Measurements from ENCODE around the gene ERN1. TPM values are rescaled to one million over a fixed set of nuclear protein-coding genes. Genes with fewer than 3 reads are reported as not detected.
"Not testable (repeated sequence)": the region's sequence is repeated elsewhere in the genome, so short reads cannot be mapped to it uniquely, and the experiment has no call there.

The ERN1 gene
- total RNA-seq, 1 experiment from 2014 or later: 79.5 TPM

DNA sequence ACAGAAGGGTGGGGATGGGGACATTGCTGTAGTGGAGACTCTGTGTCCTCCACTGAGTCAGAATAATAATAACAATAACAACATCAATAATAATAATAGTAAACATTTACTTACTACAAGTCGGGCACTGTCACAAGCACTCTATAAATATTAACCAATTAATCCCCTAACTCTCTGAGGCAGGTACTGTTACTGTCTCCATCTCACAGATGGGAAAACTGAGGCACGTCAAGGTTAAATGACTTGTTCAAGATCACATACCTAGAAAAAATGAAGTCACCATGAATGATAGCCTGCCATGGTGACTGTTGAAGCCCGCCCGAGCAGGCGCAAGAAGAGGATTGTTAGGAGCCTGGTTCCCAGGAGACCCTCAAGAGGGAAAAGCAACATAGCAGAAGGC, 121.6 kb downstream of the ERN1 start:
- Mint-ChIP-seq H3K27me3 (ENCODE audit: insufficient read depth, unreplicated experiment) (no peaks in the 10 kb centered on the region), H3K4me3 (ENCODE audit: unreplicated experiment) (no peak overlapping the region), H3K4me1 (ENCODE audit: insufficient read depth, unreplicated experiment) (peaks cover 6% of the 10 kb centered on the region), H3K9me3 (ENCODE audit: unreplicated experiment) (no peaks in the 10 kb centered on the region), H3K36me3 (ENCODE audit: insufficient read depth, unreplicated experiment) (no peaks in the 10 kb centered on the region), H3K27ac (ENCODE audit: low read depth, unreplicated experiment) (no peak overlapping the region)
- intact Hi-C loops (cut with micrococcal nuclease): no loop called here
- TF ChIP-seq, protein P1, sequence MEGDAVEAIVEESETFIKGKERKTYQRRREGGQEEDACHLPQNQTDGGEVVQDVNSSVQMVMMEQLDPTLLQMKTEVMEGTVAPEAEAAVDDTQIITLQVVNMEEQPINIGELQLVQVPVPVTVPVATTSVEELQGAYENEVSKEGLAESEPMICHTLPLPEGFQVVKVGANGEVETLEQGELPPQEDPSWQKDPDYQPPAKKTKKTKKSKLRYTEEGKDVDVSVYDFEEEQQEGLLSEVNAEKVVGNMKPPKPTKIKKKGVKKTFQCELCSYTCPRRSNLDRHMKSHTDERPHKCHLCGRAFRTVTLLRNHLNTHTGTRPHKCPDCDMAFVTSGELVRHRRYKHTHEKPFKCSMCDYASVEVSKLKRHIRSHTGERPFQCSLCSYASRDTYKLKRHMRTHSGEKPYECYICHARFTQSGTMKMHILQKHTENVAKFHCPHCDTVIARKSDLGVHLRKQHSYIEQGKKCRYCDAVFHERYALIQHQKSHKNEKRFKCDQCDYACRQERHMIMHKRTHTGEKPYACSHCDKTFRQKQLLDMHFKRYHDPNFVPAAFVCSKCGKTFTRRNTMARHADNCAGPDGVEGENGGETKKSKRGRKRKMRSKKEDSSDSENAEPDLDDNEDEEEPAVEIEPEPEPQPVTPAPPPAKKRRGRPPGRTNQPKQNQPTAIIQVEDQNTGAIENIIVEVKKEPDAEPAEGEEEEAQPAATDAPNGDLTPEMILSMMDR (IDR thresholded peaks at IDR 0.05; ENCODE audit: unreplicated experiment): no peak
- ChIA-PET CTCF (no interaction called here), POLR2A (no interaction called here)
- BruUV-seq (replicated peaks): no TSS peak
- DNase-seq (ENCODE audit: unreplicated experiment): no peak

DNA sequence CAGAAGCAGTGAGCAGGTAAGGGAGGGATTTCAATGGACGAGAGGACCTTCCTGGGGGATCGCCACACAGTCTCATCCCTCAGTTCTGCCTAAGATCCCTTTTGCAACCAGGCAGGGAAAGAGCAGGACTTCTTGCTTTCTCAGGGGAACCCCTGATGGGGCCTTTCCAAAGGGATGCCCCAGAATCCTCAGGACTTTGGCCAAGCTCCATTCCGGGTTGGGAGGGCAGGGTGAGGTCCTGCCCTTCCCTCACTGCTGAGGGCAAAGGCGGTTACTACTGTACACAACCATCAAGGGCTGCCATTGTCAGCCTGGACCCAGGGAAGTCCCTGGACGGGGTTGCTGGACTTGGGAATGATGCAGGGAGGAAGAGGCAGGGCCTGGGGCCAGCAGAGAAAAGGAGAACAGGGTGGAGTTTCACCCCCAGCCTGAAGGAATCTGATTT, 122.1 kb downstream of the ERN1 start:
- DNase-seq (ENCODE audit: unreplicated experiment): no peak
- BruUV-seq (replicated peaks): no TSS peak
- peaks cover 6% of the 10 kb centered on the region for H3K4me1 Mint-ChIP-seq (ENCODE audit: insufficient read depth, unreplicated experiment)
- ChIA-PET CTCF (interaction anchor here (1.4 to 1.5 kb wide), 2 partner anchors 9 to 17 kb away, joined by 3 read pairs; no protein-coding TSS in a partner anchor), POLR2A (interaction anchor here (0.6 kb wide), 1 partner anchor 1839 kb away, joined by 3 read pairs; no protein-coding TSS in a partner anchor)
- H3K27me3 Mint-ChIP-seq (ENCODE audit: insufficient read depth, unreplicated experiment): no peaks in the 10 kb centered on the region
- no peak overlapping the region for H3K4me3 Mint-ChIP-seq (ENCODE audit: unreplicated experiment)
- no peaks in the 10 kb centered on the region for H3K9me3 Mint-ChIP-seq (ENCODE audit: unreplicated experiment)
- TF ChIP-seq, protein P1 (IDR thresholded peaks at IDR 0.05; ENCODE audit: unreplicated experiment): no peak
- H3K36me3 Mint-ChIP-seq (ENCODE audit: insufficient read depth, unreplicated experiment): no peaks in the 10 kb centered on the region
- intact Hi-C loops (cut with micrococcal nuclease): no loop called here
- no peak overlapping the region for H3K27ac Mint-ChIP-seq (ENCODE audit: low read depth, unreplicated experiment)

DNA sequence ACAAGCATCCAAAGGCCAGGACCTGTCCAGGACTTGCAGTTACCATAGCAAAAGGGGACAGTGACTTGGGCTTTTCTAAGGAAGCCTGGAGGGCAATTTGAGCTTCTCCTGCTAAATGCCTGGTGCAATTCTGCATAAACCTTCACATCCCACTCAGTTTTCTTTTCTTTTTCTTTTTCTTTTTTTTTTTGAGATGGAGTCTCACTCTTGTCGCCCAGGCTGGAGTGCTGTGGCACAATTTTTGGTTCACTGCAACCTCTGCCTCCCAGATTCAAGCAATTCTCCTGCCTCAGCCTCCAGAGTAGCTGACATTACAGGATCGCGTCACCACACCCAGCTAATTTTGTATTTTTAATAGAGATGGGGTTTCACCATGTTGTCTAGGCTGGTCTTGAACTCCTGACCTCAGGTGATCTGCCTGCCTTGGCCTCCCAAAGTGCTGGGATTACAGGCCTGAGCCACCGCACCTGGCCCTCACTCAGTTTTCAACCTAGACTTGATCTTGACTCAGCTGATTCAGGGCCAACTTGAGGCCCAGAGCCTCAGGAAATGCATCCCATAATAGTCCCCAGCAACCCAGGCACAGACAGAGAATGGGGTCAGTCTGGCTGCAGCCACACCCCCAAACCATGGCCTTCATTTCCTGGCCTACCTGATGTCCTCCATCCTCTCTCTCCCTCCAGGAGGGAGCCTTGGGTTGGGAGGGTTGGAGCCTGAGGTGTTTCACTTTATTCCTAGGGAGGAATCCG, 122.7 kb downstream of the ERN1 start:
- BruUV-seq (replicated peaks); intact Hi-C loops (cut with micrococcal nuclease); DNase-seq (ENCODE audit: unreplicated experiment); H3K27me3 Mint-ChIP-seq (ENCODE audit: insufficient read depth, unreplicated experiment); H3K36me3 Mint-ChIP-seq (ENCODE audit: insufficient read depth, unreplicated experiment); H3K4me1 Mint-ChIP-seq (ENCODE audit: insufficient read depth, unreplicated experiment); H3K9me3 Mint-ChIP-seq (ENCODE audit: unreplicated experiment); H3K27ac Mint-ChIP-seq (ENCODE audit: low read depth, unreplicated experiment); H3K4me3 Mint-ChIP-seq (ENCODE audit: unreplicated experiment): not testable (repeated sequence)
- POLR2A ChIA-PET: interaction anchor here (0.6 kb wide), 1 partner anchor 1839 kb away, joined by 3 read pairs; no protein-coding TSS in a partner anchor
- CTCF ChIA-PET: interaction anchor here (0.9 to 1.5 kb wide), 4 partner anchors 10 to 275 kb away, joined by 3 to 4 read pairs (median 3); partner anchors contain the start of gene ICAM2

DNA sequence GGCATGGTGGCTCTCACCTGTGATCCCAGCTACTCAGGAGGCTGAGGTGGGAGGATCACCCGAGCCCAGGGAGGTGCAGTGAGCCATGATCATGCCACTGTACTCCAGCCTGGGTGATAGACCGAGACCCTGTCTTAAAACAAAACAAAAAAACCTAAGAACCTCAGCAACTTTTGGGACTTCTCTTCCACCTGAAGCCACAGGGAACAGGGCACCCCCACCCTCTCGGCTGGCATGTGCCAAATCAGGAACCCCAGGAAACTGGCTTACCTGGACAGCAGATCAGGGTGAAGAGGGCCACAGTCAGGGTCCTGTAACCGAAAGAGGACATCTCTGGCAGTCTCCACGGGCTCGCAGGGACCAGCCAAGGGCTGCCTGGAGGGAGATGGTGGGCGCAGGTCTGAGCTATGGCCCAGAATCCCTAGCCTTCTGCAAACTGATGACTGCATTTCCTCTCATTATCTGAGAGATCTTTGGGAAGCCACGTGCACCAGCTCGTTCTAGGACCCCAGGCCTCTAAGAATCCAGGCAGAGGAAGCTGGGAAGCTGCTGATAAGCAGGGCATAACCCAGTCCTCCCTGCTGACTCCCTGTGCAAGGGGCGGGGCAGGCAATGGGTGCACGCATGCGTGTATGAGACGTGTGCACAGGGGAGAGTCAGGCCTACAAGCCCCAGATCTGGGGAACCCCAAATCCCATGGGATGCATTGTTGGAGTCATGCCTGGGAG, 123.4 kb downstream of the ERN1 start:
- intact Hi-C loops (cut with micrococcal nuclease): no loop called here
- no TSS peak for BruUV-seq (replicated peaks)
- POLR2A ChIA-PET: no interaction called here
- H3K36me3 Mint-ChIP-seq (ENCODE audit: insufficient read depth, unreplicated experiment): no peaks in the 10 kb centered on the region
- H3K4me1 Mint-ChIP-seq (ENCODE audit: insufficient read depth, unreplicated experiment): peaks cover 11% of the 10 kb centered on the region
- TF ChIP-seq, protein P1 (IDR thresholded peaks at IDR 0.05; ENCODE audit: unreplicated experiment): no peak
- no peaks in the 10 kb centered on the region for H3K9me3 Mint-ChIP-seq (ENCODE audit: unreplicated experiment)
- H3K27ac Mint-ChIP-seq (ENCODE audit: low read depth, unreplicated experiment): no peak overlapping the region
- no peak for DNase-seq (ENCODE audit: unreplicated experiment)
- H3K27me3 Mint-ChIP-seq (ENCODE audit: insufficient read depth, unreplicated experiment): no peaks in the 10 kb centered on the region
- H3K4me3 Mint-ChIP-seq (ENCODE audit: unreplicated experiment): no peak overlapping the region
- CTCF ChIA-PET: interaction anchor here (0.6 to 1.6 kb wide), 9 partner anchors 10 to 275 kb away, joined by 3 to 7 read pairs (median 3); partner anchors contain the start of gene ICAM2
